A549 (cell line): ENCODE results near the gene GAS7. TPM values are rescaled to one million over a fixed set of nuclear protein-coding genes. Genes with fewer than 3 reads are reported as not detected.

Experiments
- ATAC-seq, 2 experiments: fragments of 200-7000 bp in 1 of 2; fragments of >200 bp in 1 of 2; cut with Nextera tagmentation in 1 of 2; cut with Tn5 transposase in 1 of 2; 3 replicates each; pipeline versions ENCODE4 v1.8.0 to v1.9.1; 2018 to 2020; ENCODE audit warnings: mild to moderate bottlenecking in 1 of 2, moderate library complexity in 1 of 2
- CTCF ChIA-PET: fragments of 300-600 bp; sonication (Branson Sonifier 250); formaldehyde crosslinking; extraction: SDS; loops from one replicate; lab custom pipeline; 2021; ENCODE audit warnings: antibody characterized with exemption, inconsistent platforms; lab: Yijun Ruan, JAX
- POLR2A ChIA-PET: fragments of 350-600 bp; formaldehyde crosslinking; extraction: SDS; loops from one replicate; lab custom pipeline; 2021; ENCODE audit warnings: antibody characterized with exemption, inconsistent platforms; lab: Yijun Ruan, JAX
- DNase-seq, 2 experiments: peaks; one replicate each; pipeline versions ENCODE4 v3.0.0 to v3.0.0-alpha.2; 2011 to 2016; ENCODE audit warnings: low read depth in 1 of 2, low spot score in 1 of 2
- FAIRE-seq: peaks from 2 replicates; lab custom pipeline; 2011; peaks lifted over from hg19 to GRCh38; lab: Jason Lieb, UNC
- H3K27ac ChIP-seq, 2 experiments: fragments of >200 bp; sonication (Bioruptor Twin); formaldehyde crosslinking; 3 replicates each; pipeline ENCODE4 v1.5.1; 2016 to 2017
- H3K4me1 ChIP-seq: fragments of >200 bp; sonication (Bioruptor Twin); formaldehyde crosslinking; 3 replicates; pipeline ENCODE4 v1.6.1; 2016
- H3K4me2 ChIP-seq: fragments of >200 bp; sonication (Bioruptor Twin); formaldehyde crosslinking; 3 replicates; pipeline ENCODE4 v1.6.1; 2016
- H3K4me3 ChIP-seq: fragments of >200 bp; sonication (Bioruptor Twin); formaldehyde crosslinking; 3 replicates; pipeline ENCODE4 v1.5.1; 2016
- H3K9me3 ChIP-seq: fragments of >200 bp; sonication (Bioruptor Twin); formaldehyde crosslinking; 3 replicates; pipeline ENCODE4 v1.6.1; 2016
- BHLHE40 ChIP-seq: IDR thresholded peaks from 2 replicates; pipeline ENCODE4 v1.6.1; 2012; ENCODE audit warnings: low read depth, low read length, inconsistent platforms
- CBX8 ChIP-seq: fragments of 200-600 bp; sonication (generic); IDR thresholded peaks from 2 replicates; pipeline ENCODE4 v1.6.1; 2016
- CEBPB ChIP-seq, 2 experiments: fragments of >200 bp in 1 of 2; sonication (Bioruptor Twin) in 1 of 2; formaldehyde crosslinking in 1 of 2; IDR thresholded peaks; 2 replicates each; pipeline ENCODE4 v1.6.1; 2012 to 2016
- CHD4 ChIP-seq: fragments of 200-600 bp; sonication (generic); IDR thresholded peaks from 2 replicates; pipeline ENCODE4 v1.6.1; 2016; ENCODE audit warnings: antibody characterized with exemption, mild to moderate bottlenecking, borderline replicate concordance
- EHMT2 ChIP-seq: fragments of 200-600 bp; sonication (generic); IDR thresholded peaks from 2 replicates; pipeline ENCODE4 v1.6.1; 2016; ENCODE audit warnings: antibody characterized with exemption, low read depth, mild to moderate bottlenecking, moderate library complexity
- EP300 ChIP-seq, 2 experiments: fragments of >200 bp; sonication (Bioruptor Twin); formaldehyde crosslinking; IDR thresholded peaks; 2 replicates in 1 of 2; 3 replicates in 1 of 2; pipeline ENCODE4 v1.6.1; 2016 to 2017
- FOSL2 ChIP-seq, 2 experiments: fragments of 450-650 bp in 1 of 2; fragments of >200 bp in 1 of 2; sonication (Bioruptor Twin) in 1 of 2; formaldehyde crosslinking; IDR thresholded peaks; 2 replicates each; pipeline versions ENCODE4 v1.5.0 to v1.6.1; 2016 to 2020; ENCODE audit warnings: mild to moderate bottlenecking in 1 of 2, moderate library complexity in 1 of 2
- GATA3 ChIP-seq: IDR thresholded peaks from 2 replicates; pipeline ENCODE4 v1.6.1; 2012; ENCODE audit warnings: borderline replicate concordance
- HDAC2 ChIP-seq: fragments of 200-600 bp; sonication (generic); IDR thresholded peaks from 2 replicates; pipeline ENCODE4 v1.6.1; 2016
- HEYL ChIP-seq: fragments of 250-450 bp; sonication (Bioruptor Pico); IDR thresholded peaks from 2 replicates; pipeline ENCODE4 v1.8.0; 2021; ENCODE audit warnings: mild to moderate bottlenecking, moderate library complexity
- KDM1A ChIP-seq: fragments of 200-600 bp; sonication (generic); IDR thresholded peaks from 2 replicates; pipeline ENCODE4 v1.6.1; 2016; ENCODE audit warnings: low read depth, mild to moderate bottlenecking
- MAFK ChIP-seq: fragments of 450-650 bp; IDR thresholded peaks from 2 replicates; pipeline ENCODE4 v1.6.1; 2014; ENCODE audit not compliant: partially characterized antibody
- MAZ ChIP-seq: fragments of 150-350 bp; IDR thresholded peaks from 2 replicates; pipeline ENCODE4 v1.6.1; 2014; ENCODE audit warnings: antibody characterized with exemption, low read depth, low read length, borderline replicate concordance
- RARB ChIP-seq: fragments of 250-450 bp; sonication (Bioruptor Pico); IDR thresholded peaks from 2 replicates; pipeline ENCODE4 v1.8.0; 2021; ENCODE audit warnings: mild to moderate bottlenecking, moderate library complexity
- RNF2 ChIP-seq: fragments of 200-600 bp; sonication (generic); IDR thresholded peaks from 2 replicates; pipeline ENCODE4 v1.6.1; 2016; ENCODE audit warnings: low read depth, mild to moderate bottlenecking, antibody characterized with exemption, moderate library complexity, borderline replicate concordance
- SMC3 ChIP-seq: fragments of >200 bp; sonication (Bioruptor Twin); formaldehyde crosslinking; IDR thresholded peaks from 3 replicates; pipeline ENCODE4 v1.6.1; 2018; ENCODE audit warnings: inconsistent platforms
- SREBF2 ChIP-seq: fragments of 450-650 bp; IDR thresholded peaks from 2 replicates; pipeline ENCODE4 v1.6.1; 2014; ENCODE audit warnings: mild to moderate bottlenecking, moderate library complexity
- TFCP2L1 ChIP-seq: fragments of 250-450 bp; sonication (Bioruptor Pico); IDR thresholded peaks from 2 replicates; pipeline ENCODE4 v1.5.0; 2021; ENCODE audit warnings: mild to moderate bottlenecking
- ZNF302 ChIP-seq: fragments of 250-450 bp; sonication (Bioruptor Pico); IDR thresholded peaks from 2 replicates; pipeline ENCODE4 v1.9.0; 2021; ENCODE audit warnings: inconsistent platforms, mild to moderate bottlenecking, moderate library complexity
- WGBS: methylation state at CpG from one replicate; pipeline ENCODE4 v1.1.6; 2017; ENCODE audit errors: missing lambda C conversion rate; 5-methylcytosine and 5-hydroxymethylcytosine counted together
- polyA plus RNA-seq, 4 experiments: library from polyadenylated mRNA; depleted of rRNA in 3 of 4; stranded (reverse); fragments of >200 nt; fragmentation: RNase III in 1 of 4; extraction: RNeasy Plus Mini Kit Qiagen cat#74134 plus additional on column Dnase treatment in 1 of 4; gene quantifications; 2 replicates in 3 of 4; 3 replicates in 1 of 4; pipeline ENCODE4 v1.2.3, GENCODE V29; 2011 to 2017
- TF ChIP-seq, protein P1 (sequence below): IDR thresholded peaks from 2 replicates; pipeline ENCODE4 v1.6.1; 2012; ENCODE audit warnings: low read depth, borderline replicate concordance
- TF ChIP-seq, protein P2 (sequence below): fragments of 250-450 bp; sonication (Bioruptor Pico); IDR thresholded peaks from 2 replicates; pipeline ENCODE4 v1.5.0; 2021; ENCODE audit warnings: mild to moderate bottlenecking, moderate library complexity, borderline replicate concordance
- TF ChIP-seq, protein P3 (sequence below): fragments of 200-600 bp; sonication (generic); IDR thresholded peaks from 2 replicates; pipeline ENCODE4 v1.6.1; 2016; ENCODE audit warnings: antibody characterized with exemption, mild to moderate bottlenecking, moderate library complexity
- TF ChIP-seq, protein P4 (sequence below): fragments of >200 bp; sonication (Bioruptor Twin); formaldehyde crosslinking; IDR thresholded peaks from 3 replicates; pipeline ENCODE4 v1.5.1; 2016
- TF ChIP-seq, protein P5 (sequence below): fragments of 250-450 bp; sonication (Bioruptor Pico); IDR thresholded peaks from 2 replicates; pipeline ENCODE4 v1.5.0; 2020; ENCODE audit warnings: low read depth, mild to moderate bottlenecking, moderate library complexity
- TF ChIP-seq, protein P6 (sequence below): IDR thresholded peaks from 2 replicates; pipeline ENCODE4 v1.6.1; 2012

Gene GAS7
- polyA plus RNA-seq, 2 of the 4 experiments (the other 2 are of a cell fraction): 1.3 to 1.5 TPM

DNA sequence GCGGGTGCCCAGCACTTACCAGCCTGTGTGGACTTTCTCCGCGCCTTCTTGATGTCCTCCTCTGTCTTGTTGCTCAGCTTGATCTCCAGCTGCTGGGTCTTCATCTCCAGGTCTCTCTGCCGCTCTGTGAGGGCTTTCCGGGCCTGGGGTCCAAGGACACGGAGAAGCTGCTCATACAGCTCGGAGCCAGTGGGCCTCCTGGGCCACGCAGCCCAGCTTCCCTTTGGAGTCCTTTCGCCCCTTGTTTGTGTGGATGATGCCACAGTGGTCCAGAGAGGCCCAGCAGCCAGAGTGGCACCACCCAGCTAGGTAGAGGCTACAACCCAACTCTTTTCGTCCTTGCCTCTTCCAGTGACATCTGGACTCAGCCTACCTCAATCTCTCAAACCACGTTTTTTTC is 272.9 kb downstream of the GAS7 start:
- Histone ChIP-seq H3K27ac (peak overlapping the region; percentile 47 to 82; a peak in 5 of 6 replicates), H3K4me3 (no peak overlapping the region), H3K9me3 (no peaks in the 10 kb centered on the region), H3K4me1 (peaks cover 38% of the 10 kb centered on the region), H3K4me2 (no peak overlapping the region)
- no peak for TF ChIP-seq FOSL2 (IDR thresholded peaks at IDR 0.05)
- no peak for TF ChIP-seq FOSL2 (CRISPR knock-in tag; IDR thresholded peaks at IDR 0.05)
- no peak for TF ChIP-seq SREBF2
- TF ChIP-seq TFCP2L1: no peak
- TF ChIP-seq CEBPB (IDR thresholded peaks at IDR 0.05): no peak
- TF ChIP-seq RARB (CRISPR knock-in tag): no peak
- no peak for TF ChIP-seq EP300 (IDR thresholded peaks at IDR 0.05)
- TF ChIP-seq HDAC2: no peak
- no peak for TF ChIP-seq GATA3
- no peak for TF ChIP-seq BHLHE40
- TF ChIP-seq, protein P1, sequence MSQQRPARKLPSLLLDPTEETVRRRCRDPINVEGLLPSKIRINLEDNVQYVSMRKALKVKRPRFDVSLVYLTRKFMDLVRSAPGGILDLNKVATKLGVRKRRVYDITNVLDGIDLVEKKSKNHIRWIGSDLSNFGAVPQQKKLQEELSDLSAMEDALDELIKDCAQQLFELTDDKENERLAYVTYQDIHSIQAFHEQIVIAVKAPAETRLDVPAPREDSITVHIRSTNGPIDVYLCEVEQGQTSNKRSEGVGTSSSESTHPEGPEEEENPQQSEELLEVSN: no peak
- no peak for TF ChIP-seq RNF2
- TF ChIP-seq KDM1A: no peak
- TF ChIP-seq, protein P2, sequence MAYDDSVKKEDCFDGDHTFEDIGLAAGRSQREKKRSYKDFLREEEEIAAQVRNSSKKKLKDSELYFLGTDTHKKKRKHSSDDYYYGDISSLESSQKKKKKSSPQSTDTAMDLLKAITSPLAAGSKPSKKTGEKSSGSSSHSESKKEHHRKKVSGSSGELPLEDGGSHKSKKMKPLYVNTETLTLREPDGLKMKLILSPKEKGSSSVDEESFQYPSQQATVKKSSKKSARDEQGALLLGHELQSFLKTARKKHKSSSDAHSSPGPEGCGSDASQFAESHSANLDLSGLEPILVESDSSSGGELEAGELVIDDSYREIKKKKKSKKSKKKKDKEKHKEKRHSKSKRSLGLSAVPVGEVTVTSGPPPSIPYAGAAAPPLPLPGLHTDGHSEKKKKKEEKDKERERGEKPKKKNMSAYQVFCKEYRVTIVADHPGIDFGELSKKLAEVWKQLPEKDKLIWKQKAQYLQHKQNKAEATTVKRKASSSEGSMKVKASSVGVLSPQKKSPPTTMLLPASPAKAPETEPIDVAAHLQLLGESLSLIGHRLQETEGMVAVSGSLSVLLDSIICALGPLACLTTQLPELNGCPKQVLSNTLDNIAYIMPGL: no peak
- TF ChIP-seq, protein P3, sequence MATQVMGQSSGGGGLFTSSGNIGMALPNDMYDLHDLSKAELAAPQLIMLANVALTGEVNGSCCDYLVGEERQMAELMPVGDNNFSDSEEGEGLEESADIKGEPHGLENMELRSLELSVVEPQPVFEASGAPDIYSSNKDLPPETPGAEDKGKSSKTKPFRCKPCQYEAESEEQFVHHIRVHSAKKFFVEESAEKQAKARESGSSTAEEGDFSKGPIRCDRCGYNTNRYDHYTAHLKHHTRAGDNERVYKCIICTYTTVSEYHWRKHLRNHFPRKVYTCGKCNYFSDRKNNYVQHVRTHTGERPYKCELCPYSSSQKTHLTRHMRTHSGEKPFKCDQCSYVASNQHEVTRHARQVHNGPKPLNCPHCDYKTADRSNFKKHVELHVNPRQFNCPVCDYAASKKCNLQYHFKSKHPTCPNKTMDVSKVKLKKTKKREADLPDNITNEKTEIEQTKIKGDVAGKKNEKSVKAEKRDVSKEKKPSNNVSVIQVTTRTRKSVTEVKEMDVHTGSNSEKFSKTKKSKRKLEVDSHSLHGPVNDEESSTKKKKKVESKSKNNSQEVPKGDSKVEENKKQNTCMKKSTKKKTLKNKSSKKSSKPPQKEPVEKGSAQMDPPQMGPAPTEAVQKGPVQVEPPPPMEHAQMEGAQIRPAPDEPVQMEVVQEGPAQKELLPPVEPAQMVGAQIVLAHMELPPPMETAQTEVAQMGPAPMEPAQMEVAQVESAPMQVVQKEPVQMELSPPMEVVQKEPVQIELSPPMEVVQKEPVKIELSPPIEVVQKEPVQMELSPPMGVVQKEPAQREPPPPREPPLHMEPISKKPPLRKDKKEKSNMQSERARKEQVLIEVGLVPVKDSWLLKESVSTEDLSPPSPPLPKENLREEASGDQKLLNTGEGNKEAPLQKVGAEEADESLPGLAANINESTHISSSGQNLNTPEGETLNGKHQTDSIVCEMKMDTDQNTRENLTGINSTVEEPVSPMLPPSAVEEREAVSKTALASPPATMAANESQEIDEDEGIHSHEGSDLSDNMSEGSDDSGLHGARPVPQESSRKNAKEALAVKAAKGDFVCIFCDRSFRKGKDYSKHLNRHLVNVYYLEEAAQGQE: no peak
- no peak for TF ChIP-seq CHD4
- no peak for TF ChIP-seq MAZ
- TF ChIP-seq, protein P4, sequence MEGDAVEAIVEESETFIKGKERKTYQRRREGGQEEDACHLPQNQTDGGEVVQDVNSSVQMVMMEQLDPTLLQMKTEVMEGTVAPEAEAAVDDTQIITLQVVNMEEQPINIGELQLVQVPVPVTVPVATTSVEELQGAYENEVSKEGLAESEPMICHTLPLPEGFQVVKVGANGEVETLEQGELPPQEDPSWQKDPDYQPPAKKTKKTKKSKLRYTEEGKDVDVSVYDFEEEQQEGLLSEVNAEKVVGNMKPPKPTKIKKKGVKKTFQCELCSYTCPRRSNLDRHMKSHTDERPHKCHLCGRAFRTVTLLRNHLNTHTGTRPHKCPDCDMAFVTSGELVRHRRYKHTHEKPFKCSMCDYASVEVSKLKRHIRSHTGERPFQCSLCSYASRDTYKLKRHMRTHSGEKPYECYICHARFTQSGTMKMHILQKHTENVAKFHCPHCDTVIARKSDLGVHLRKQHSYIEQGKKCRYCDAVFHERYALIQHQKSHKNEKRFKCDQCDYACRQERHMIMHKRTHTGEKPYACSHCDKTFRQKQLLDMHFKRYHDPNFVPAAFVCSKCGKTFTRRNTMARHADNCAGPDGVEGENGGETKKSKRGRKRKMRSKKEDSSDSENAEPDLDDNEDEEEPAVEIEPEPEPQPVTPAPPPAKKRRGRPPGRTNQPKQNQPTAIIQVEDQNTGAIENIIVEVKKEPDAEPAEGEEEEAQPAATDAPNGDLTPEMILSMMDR: no peak
- TF ChIP-seq CBX8: no peak
- TF ChIP-seq ZNF302 (CRISPR knock-in tag): no peak
- FAIRE-seq: no peak
- ChIA-PET CTCF (interaction anchor here (0.6 to 14.9 kb wide), 49 partner anchors 9 to 696 kb away, joined by 3 to 344 read pairs (median 5); partner anchors contain the start of genes CFAP52, GLP2R and RCVRN), POLR2A (interaction anchor here (1.8 kb wide), 1 partner anchor 88 kb away, joined by 9 read pairs; no protein-coding TSS in a partner anchor)
- ATAC-seq: peak in 1 of 2 experiments; percentile 6; a peak in 2 of 6 replicates
- 88% methylated on average over 11 of the region's 11 CpGs for WGBS
- no peak for DNase-seq

DNA sequence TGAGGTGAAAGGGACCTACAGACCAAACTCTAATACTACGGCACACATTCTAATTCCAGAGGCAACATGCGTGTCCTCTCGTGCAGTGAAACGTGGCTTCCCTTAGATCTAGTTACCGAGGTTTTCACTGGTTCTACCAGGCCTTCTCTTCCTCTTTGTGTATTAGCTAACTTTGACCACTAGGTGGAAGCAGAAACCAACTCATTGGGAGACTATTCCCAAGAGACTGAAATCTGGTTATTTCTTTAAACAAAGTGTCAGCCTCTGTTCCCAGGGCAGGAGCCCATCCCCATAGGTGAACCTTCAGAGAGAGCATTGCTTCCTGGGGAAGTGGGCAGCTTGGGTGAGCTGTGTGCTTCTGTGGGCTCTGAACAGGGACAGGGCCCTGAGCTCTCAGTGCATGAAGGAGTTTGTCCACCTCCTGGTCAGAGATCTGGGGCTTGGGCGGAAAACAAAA is 273.6 kb downstream of the GAS7 start:
- peak; percentile 76 to 86 for ATAC-seq
- FAIRE-seq: peak; percentile 100
- Histone ChIP-seq H3K4me2 (peak overlapping the region; percentile 25), H3K9me3 (no peaks in the 10 kb centered on the region), H3K4me1 (peaks cover 38% of the 10 kb centered on the region), H3K27ac (peak overlapping the region; percentile 47 to 82), H3K4me3 (no peak overlapping the region)
- POLR2A ChIA-PET: interaction anchor here (1.8 kb wide), 1 partner anchor 87 kb away, joined by 9 read pairs; no protein-coding TSS in a partner anchor
- DNase-seq: peak; percentile 78 to 87
- CTCF ChIA-PET: interaction anchor here (0.6 to 14.9 kb wide), 64 partner anchors 8 to 696 kb away, joined by 3 to 344 read pairs (median 5); partner anchors contain the start of genes CFAP52, DHRS7C, GLP2R and RCVRN
- 21% methylated on average over 6 of the region's 6 CpGs for WGBS
- TF ChIP-seq SMC3 (peak; percentile 84), SREBF2 (no peak), KDM1A (no peak), MAFK (no peak), MAZ (no peak), EP300 (IDR thresholded peaks at IDR 0.05) (no peak), HEYL (no peak), HDAC2 (no peak), EHMT2 (no peak)
- TF ChIP-seq, protein P5, sequence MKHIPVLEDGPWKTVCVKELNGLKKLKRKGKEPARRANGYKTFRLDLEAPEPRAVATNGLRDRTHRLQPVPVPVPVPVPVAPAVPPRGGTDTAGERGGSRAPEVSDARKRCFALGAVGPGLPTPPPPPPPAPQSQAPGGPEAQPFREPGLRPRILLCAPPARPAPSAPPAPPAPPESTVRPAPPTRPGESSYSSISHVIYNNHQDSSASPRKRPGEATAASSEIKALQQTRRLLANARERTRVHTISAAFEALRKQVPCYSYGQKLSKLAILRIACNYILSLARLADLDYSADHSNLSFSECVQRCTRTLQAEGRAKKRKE (CRISPR knock-in tag): no peak
- TF ChIP-seq, protein P4: peak; percentile 90
- TF ChIP-seq, protein P6, sequence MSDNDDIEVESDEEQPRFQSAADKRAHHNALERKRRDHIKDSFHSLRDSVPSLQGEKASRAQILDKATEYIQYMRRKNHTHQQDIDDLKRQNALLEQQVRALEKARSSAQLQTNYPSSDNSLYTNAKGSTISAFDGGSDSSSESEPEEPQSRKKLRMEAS: peak; percentile 81
